Activated CD4-positive, alpha-beta T cell treated with anti-CD3 and anti-CD28 coated beads for 36 hours (primary cell): ENCODE data around the gene ASAP3. TPM values are rescaled to one million over a fixed set of nuclear protein-coding genes. Genes with fewer than 3 reads are reported as not detected.

Experiments
- ATAC-seq: fragments of 200-7000 bp; cut with Tn5 transposase; one replicate; pipeline ENCODE4 v1.10.0; 2021; ENCODE audit warnings: mild to moderate bottlenecking, moderate library complexity
- CTCF ChIA-PET: fragments of 350-600 bp; sonication (Branson Sonifier 250); formaldehyde crosslinking; loops from one replicate; lab custom pipeline; 2021; ENCODE audit warnings: antibody characterized with exemption; lab: Charles Lee
- POLR2A ChIA-PET: fragments of 350-600 bp; sonication (Branson Sonifier 250); formaldehyde crosslinking; loops from one replicate; lab custom pipeline; 2021; ENCODE audit warnings: antibody characterized with exemption, inconsistent platforms; lab: Charles Lee
- DNase-seq: peaks from one replicate; pipeline ENCODE4 v3.0.0-alpha.2; 2020
- H3K27ac Mint-ChIP-seq: one replicate; pipeline ENCODE4 v1.8.0; 2021; ENCODE audit warnings: mixed read lengths
- H3K27me3 Mint-ChIP-seq: one replicate; pipeline ENCODE4 v1.8.0; 2021; ENCODE audit warnings: mixed read lengths
- H3K36me3 Mint-ChIP-seq: one replicate; pipeline ENCODE4 v1.8.0; 2021; ENCODE audit warnings: low read depth, mixed read lengths
- H3K4me1 Mint-ChIP-seq: one replicate; pipeline ENCODE4 v1.8.0; 2021; ENCODE audit warnings: mixed read lengths
- H3K4me3 Mint-ChIP-seq: one replicate; pipeline ENCODE4 v1.8.0; 2021; ENCODE audit warnings: mild to moderate bottlenecking, moderate library complexity, mixed read lengths
- H3K9me3 Mint-ChIP-seq: one replicate; pipeline ENCODE4 v1.8.0; 2021; ENCODE audit warnings: low read depth, mixed read lengths
- intact Hi-C, 2 experiments: fragments of 100-400 bp; cut with DNase I in 1 of 2; cut with micrococcal nuclease in 1 of 2; formaldehyde crosslinking; loops; one replicate each; pipeline versions ENCODE4 v1.14.2 to v1.15.1; 2022 to 2024; cut with DNase I, micrococcal nuclease
- total RNA-seq, 2 experiments: library from RNA; stranded (reverse); gene quantifications; one replicate each; pipeline ENCODE4 v1.2.3, GENCODE V29; 2021

The ASAP3 gene
- total RNA-seq, 2 experiments from 2014 or later = 0.37 to 0.57 TPM

DNA sequence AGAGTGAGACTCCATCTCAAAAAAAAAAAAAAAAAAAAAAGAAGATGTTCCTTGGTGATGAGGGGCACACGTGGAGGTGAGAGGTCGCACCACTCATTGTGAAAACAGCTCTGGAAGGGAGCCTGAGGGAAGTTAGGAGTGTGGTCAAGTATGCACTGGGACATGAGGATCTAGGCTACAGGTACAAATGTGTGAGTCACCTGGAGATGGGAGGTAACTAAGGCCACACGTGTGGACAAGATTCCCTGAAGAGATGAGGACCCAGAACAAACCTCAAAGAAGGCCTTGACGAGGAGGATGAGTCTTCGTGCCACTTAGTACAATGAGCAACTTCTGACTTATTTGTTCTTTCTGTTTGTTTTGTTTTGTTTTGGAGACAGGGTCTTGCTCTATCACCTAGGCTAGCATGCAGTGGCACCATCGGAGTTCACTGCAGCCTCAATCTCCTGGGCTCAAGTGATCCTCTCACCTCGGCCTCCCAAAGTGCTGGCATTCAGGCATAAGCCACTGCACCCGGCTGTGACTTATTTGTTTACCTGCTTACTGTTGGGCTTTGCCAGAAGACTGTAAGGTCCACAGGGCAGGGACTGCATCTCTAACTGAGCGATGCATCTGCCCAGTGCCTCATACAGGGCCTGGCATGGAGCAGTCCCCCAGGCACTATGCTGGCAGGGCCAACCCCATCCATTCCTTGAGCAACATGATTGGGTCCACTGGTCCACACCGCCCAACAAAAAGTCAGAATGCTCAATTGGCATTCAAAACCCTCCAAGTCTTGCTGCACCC is 6.4 kb downstream of the ASAP3 start:
- ATAC-seq (no peak), DNase-seq (no peak)
- intact Hi-C loops = no loop called here
- no peaks in the 10 kb centered on the region for H3K9me3 Mint-ChIP-seq
- peaks cover 18% of the 10 kb centered on the region for H3K27me3 Mint-ChIP-seq
- H3K36me3 Mint-ChIP-seq = no peaks in the 10 kb centered on the region
- H3K4me1 Mint-ChIP-seq = peaks cover 5% of the 10 kb centered on the region
- no peak overlapping the region for H3K4me3 Mint-ChIP-seq
- H3K27ac Mint-ChIP-seq = no peak overlapping the region
- ChIA-PET CTCF (no interaction called here), POLR2A (no interaction called here)

DNA sequence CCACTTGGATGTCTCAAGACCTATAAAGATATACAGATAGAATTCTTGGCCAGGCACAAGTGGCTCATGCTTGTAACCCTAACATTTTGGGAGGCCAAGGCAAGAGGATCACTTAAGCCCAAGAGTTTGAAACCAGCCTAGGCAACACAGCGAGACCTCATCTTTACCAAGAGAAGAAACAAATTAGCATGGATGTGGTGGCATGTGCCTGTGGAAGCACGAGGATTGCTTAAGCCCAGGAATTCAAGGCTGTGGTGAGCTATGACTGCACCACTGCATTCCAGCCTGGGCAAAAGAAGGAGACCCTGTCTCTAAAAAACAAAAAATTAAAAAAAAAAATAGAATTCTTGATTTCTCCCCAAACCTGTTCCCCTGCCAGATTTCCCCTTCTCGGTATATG is 8.3 kb downstream of the ASAP3 start:
- POLR2A ChIA-PET = no interaction called here
- no peak overlapping the region for H3K4me3 Mint-ChIP-seq
- peaks cover 10% of the 10 kb centered on the region for H3K27me3 Mint-ChIP-seq
- no peaks in the 10 kb centered on the region for H3K9me3 Mint-ChIP-seq
- CTCF ChIA-PET = interaction anchor here (0.7 to 1.8 kb wide), 2 partner anchors 22 to 24 kb away, joined by 3 read pairs; no protein-coding TSS in a partner anchor
- H3K36me3 Mint-ChIP-seq = no peaks in the 10 kb centered on the region
- ATAC-seq = no peak
- no peak for DNase-seq
- H3K4me1 Mint-ChIP-seq = no peaks in the 10 kb centered on the region
- intact Hi-C loops = no loop called here
- H3K27ac Mint-ChIP-seq = no peak overlapping the region

DNA sequence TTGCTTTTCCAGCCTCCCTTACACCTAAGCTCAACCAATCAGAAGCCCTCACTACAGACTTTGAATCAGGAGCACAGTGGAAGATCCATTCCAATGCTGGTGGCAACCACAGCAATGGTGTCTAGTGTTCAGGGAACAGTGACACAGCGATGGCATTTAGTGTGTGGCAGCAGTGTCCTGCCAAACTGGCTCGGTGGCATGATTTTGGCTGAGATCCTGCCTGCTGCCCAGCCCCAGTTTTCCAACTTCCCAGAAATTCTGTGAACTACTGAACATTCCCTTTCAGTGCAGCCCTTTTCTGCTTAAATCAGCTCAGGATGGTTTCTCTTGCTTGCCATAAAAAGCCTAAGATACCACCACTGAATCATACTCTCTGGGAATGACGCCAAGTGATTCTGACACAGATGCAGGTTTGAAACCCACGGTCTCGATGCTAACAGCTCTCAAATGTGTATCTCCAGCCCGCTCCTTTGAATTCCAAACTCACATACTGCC is 8.8 kb downstream of the ASAP3 start:
- ATAC-seq (no peak), DNase-seq (no peak)
- Mint-ChIP-seq H3K9me3 (no peaks in the 10 kb centered on the region), H3K4me3 (no peak overlapping the region), H3K27me3 (peaks cover 8% of the 10 kb centered on the region), H3K27ac (no peak overlapping the region), H3K36me3 (no peaks in the 10 kb centered on the region), H3K4me1 (no peaks in the 10 kb centered on the region)
- POLR2A ChIA-PET = no interaction called here
- CTCF ChIA-PET = interaction anchor here (0.7 to 1.8 kb wide), 2 partner anchors 22 to 24 kb away, joined by 3 read pairs; no protein-coding TSS in a partner anchor
- intact Hi-C loops = no loop called here

DNA sequence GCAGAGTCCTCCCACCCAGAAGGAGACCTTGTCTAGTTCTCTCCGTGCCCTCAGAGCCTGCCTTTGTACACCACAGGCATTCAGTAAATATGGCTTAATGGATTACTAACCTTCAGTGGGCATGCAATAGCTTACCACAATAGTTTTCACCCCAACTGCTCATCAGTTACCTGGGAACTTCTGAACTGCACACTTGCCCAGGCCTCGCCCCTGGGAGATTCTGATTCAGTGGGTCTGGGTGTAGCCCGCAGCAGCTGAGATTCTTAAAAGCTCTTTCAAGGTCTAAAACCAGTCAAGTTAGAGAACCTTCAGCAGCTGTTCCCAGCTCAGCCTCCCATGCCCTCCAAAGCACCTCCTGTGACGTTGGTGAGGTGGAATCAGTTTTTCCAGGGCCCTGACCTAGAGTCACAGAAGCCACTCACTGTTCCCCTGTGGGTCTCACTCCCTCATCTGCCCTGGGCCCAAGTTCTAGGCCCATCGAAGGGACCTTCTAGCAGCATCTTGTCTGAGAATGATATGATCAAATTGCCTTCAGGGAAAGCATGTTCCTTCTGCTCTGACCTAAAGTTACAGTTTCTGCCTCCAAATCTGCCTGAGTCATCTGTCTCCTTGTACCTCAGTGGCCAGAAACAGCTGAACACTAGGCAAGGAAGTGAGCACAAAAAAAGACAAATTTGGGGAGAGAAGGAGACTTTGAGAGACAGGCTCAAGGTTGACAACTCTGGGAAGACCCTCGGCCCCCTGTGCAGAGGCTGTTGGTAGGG is 10.8 kb downstream of the ASAP3 start:
- ATAC-seq = peak; percentile 36

DNA sequence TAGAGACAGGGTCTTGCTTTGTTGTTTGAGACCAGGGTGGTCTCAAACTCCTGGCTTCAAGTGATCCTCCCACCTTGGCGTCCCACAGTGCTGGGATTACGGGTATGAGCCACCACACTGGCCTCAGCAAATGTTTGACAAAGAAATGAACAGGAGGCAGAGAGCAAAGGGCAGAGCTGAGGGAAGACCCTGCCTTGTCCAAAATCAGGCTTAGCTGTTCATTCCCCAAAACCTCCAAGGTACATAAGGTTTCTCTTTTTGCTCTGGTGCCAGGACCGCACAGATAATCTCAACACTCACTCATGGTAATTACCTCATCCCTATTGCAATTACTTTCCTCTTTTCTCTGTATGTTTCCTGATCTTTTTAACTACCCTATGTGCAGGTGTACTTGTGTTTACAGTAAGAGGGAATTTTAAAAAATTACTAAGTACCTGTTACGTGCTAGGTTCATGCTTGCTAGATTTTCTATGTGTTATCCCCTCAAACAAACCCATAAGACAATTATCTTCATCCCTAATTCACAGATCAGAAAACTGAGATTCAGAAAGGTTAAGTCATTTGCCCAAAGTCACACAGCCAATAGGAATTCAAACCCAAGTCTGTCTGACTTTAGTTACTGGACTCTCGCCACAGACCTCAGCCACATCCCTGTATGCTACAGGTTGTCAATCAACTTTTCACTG is 11.5 kb downstream of the ASAP3 start:
- Mint-ChIP-seq H3K36me3 (no peaks in the 10 kb centered on the region), H3K27ac (no peak overlapping the region), H3K4me3 (no peak overlapping the region), H3K9me3 (no peaks in the 10 kb centered on the region), H3K4me1 (no peaks in the 10 kb centered on the region), H3K27me3 (peaks cover 7% of the 10 kb centered on the region)
- DNase-seq = no peak
- POLR2A ChIA-PET = no interaction called here
- CTCF ChIA-PET = interaction anchor here (0.7 kb wide), 1 partner anchor 48 kb away, joined by 3 read pairs; the partner anchor contains the start of gene TCEA3
- intact Hi-C loops = no loop called here
- no peak for ATAC-seq

More for the DNA sequence above, 10.8 kb downstream of the ASAP3 start:
- H3K9me3 Mint-ChIP-seq = no peaks in the 10 kb centered on the region
- H3K4me3 Mint-ChIP-seq = no peak overlapping the region
- H3K36me3 Mint-ChIP-seq = no peaks in the 10 kb centered on the region
- no peaks in the 10 kb centered on the region for H3K4me1 Mint-ChIP-seq
- intact Hi-C loops = no loop called here
- no peak overlapping the region for H3K27ac Mint-ChIP-seq
- peaks cover 8% of the 10 kb centered on the region for H3K27me3 Mint-ChIP-seq
- ChIA-PET POLR2A (no interaction called here), CTCF (interaction anchor here (0.6 to 0.7 kb wide), 2 partner anchors 48 to 325 kb away, joined by 3 read pairs; partner anchors contain the start of gene TCEA3)
- DNase-seq = no peak

DNA sequence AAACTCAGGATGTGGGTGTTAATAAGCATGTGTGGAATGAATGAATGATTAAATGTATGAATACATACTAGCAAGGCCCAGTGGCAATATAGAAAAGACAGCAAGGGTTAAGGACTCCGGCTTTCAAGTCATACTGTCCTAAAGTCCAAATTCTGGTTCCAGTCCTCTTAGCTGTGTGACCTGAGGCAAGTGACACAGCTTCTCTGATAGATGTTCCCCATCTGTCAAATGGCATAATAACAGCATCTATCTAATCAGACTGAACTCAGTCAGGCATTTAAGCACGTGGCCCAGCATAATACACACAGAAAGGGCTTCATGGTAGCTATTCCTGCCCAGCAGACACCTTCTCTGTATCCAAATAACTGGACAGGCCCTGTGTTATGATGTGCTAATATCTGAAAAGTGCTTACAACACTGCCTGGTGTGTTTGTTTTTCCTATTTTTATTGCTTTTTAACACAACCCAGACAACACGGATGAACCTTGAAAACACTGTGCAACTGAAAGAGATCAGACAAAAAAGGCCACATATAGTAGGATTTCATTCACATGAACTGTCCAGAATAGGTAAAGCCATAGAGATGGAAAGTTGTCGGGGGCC is 12.4 kb downstream of the ASAP3 start:
- Mint-ChIP-seq H3K27ac (no peak overlapping the region), H3K9me3 (no peaks in the 10 kb centered on the region), H3K4me3 (no peak overlapping the region), H3K4me1 (no peaks in the 10 kb centered on the region), H3K27me3 (peaks cover 3% of the 10 kb centered on the region), H3K36me3 (no peaks in the 10 kb centered on the region)
- intact Hi-C loops = no loop called here
- ChIA-PET POLR2A (no interaction called here), CTCF (interaction anchor here (0.9 kb wide), 1 partner anchor 10 kb away, joined by 3 read pairs; no protein-coding TSS in a partner anchor)
- DNase-seq (no peak), ATAC-seq (no peak)

DNA sequence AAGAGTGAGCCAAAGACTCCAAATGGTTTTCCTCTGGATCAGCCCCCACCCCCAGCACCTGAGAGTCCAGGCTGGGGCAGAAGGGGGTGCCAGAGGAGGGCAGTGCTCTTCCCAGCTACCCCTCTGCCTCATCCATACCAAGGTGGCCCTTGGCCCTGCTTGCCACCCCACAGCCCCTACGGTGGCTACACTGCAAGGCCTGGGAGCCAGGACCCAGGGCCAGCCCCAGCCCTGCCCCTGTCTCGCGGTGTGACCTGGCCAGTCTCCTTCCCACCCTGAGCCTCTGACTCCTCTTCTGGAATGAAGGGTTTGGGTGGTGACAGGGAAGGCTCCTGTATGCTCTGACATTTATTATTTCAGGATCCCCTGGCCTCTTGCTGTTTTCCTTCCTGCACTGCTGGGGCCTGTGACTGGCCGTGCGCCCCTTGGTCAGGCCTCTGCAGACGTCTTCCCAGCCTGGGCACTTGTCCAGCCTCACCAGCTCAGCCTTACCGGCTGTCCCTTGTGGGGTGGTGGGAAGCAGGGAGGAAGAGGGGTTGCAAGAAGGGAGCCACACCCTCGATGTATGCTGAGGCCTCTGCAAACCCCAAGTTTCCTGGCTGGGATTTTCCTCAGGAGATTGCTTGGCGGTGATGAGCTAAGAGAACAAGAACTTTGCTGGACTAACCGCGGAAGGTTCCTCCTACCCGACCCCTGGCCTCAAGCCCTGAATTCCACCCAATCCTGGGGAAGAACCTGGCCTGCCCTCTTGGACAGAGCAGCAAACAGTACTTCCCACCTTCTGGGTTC is 13.5 kb downstream of the ASAP3 start:
- no peak overlapping the region for H3K4me3 Mint-ChIP-seq
- H3K36me3 Mint-ChIP-seq = no peaks in the 10 kb centered on the region
- no peaks in the 10 kb centered on the region for H3K27me3 Mint-ChIP-seq
- ChIA-PET POLR2A (no interaction called here), CTCF (interaction anchor here (0.9 to 1.2 kb wide), 3 partner anchors 66 to 187 kb away, joined by 3 read pairs; no protein-coding TSS in a partner anchor)
- intact Hi-C loops = no loop called here
- H3K27ac Mint-ChIP-seq = no peak overlapping the region
- no peaks in the 10 kb centered on the region for H3K4me1 Mint-ChIP-seq
- no peak for ATAC-seq
- DNase-seq = no peak
- no peaks in the 10 kb centered on the region for H3K9me3 Mint-ChIP-seq

DNA sequence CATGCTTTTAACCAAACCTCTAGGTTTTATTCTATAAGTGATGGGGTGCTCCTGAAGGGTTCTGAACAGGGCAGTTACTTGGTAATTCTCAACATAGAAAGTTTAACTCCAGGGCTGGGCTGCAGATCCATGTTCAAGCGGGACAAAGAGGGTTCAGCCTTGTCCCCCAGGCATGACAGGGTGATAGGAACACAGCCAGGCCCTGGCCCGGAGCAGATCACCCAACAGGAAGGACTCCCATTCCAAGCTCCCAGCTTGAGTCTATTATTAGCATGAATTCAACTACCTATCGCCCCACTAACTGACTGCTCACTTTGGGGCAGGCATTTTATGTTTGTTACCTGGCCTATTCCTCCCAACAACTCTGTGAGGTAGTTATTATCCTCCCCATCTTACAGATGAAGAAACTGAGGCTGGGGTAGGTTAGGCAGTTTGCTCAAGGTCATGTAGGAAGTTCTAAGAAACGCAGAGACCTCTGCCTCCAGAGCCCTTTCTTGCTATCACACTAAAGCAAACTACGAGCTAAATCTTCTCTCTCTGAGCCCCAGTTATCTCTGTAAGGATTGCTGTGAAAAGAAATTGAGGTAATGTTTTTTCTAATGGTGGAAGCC is 14.5 kb downstream of the ASAP3 start:
- ChIA-PET POLR2A (no interaction called here), CTCF (interaction anchor here (0.6 to 1.2 kb wide), 5 partner anchors 27 to 188 kb away, joined by 3 read pairs; no protein-coding TSS in a partner anchor)
- Mint-ChIP-seq H3K4me3 (no peak overlapping the region), H3K27ac (no peak overlapping the region), H3K27me3 (no peaks in the 10 kb centered on the region), H3K4me1 (no peaks in the 10 kb centered on the region), H3K9me3 (no peaks in the 10 kb centered on the region), H3K36me3 (no peaks in the 10 kb centered on the region)
- DNase-seq (no peak), ATAC-seq (no peak)
- intact Hi-C loops = no loop called here

DNA sequence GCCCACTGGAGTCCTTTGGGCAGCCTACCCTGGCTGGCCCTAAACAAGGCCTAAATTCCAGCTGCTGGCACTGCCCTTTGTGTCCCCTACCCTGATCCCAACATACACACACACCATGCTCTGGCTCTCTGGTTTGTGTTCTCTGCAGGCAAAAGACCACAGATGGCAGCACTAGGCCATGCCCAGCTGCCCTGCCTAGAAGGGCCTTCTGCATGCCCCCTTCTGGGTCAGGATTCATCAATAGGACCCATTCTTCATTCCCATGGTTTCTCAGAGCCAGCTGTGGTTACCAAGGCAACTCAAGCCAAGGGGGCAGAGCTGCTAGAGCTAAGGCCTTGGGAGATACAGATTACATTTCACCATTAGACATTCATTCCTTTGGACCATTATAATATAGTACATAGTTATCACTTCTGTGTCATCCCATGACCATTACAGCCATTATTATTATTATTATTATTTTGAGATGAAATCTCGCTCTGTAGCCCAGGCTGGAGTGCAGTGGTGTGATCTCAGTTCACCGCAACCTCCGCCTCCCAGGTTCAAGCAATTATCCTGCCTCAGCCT is 17.5 kb downstream of the ASAP3 start:
- ATAC-seq = no peak
- POLR2A ChIA-PET = no interaction called here
- no peak for DNase-seq
- Mint-ChIP-seq H3K4me1 (no peaks in the 10 kb centered on the region), H3K27me3 (peaks cover 4% of the 10 kb centered on the region), H3K36me3 (no peaks in the 10 kb centered on the region), H3K9me3 (no peaks in the 10 kb centered on the region), H3K4me3 (no peak overlapping the region), H3K27ac (no peak overlapping the region)
- intact Hi-C loops = no loop called here
- CTCF ChIA-PET = interaction anchor here (0.8 to 1.4 kb wide), 3 partner anchors 31 to 160 kb away, joined by 3 to 4 read pairs (median 4); no protein-coding TSS in a partner anchor

DNA sequence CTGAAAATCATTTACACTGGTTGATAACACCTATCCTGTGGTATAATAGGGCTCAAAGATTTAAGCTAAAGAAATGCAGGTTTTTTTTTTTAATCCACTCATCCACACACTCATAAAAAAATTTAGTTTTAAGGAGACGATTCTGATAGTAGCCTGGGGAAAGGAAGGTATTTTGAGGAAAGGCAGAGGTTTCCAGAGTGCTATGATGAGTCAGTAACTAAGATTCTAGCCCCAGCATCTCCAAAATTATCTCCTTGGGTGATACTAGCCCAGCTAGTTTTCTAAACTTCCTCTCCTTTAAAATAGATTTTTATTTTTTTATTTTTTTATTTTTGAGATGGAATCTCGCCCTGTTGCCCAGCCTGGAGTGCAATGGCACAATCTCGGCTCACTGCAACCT is 20.7 kb downstream of the ASAP3 start:
- intact Hi-C loops = no loop called here
- H3K9me3 Mint-ChIP-seq = no peaks in the 10 kb centered on the region
- H3K27ac Mint-ChIP-seq = no peak overlapping the region
- no peaks in the 10 kb centered on the region for H3K36me3 Mint-ChIP-seq
- H3K27me3 Mint-ChIP-seq = peaks cover 4% of the 10 kb centered on the region
- DNase-seq (no peak), ATAC-seq (no peak)
- H3K4me1 Mint-ChIP-seq = no peaks in the 10 kb centered on the region
- POLR2A ChIA-PET = no interaction called here
- CTCF ChIA-PET = interaction anchor here (0.5 to 0.6 kb wide), 2 partner anchors 185 to 313 kb away, joined by 3 to 4 read pairs; no protein-coding TSS in a partner anchor
- H3K4me3 Mint-ChIP-seq = no peak overlapping the region
